ENCODE results near the gene KRTAP29-1. TPM values are rescaled to one million over a fixed set of nuclear protein-coding genes. Genes with fewer than 3 reads are reported as not detected.

The KRTAP29-1 gene
- total RNA-seq, 2 donors from 2014 or later = not detected

DNA sequence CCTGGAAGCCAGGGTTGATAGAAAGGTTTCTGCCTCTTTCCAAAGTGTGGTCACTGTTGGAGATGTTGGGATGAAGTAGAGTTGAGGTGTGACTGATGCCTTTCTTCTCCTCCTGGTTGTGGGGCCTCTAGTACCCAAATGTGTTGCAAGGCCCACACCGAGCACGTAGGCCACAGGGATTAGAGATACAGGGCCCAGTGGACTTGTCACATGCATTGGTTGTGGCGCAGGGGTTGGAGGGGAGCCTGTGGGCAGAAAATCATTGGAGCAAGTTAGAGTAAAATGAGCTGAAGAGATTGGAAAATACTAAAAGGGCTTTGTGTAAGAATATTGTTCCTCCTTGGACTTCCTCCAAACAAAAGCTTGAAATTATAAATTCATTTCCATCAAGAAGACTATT, 43.3 kb upstream of the KRTAP29-1 start:
- no peaks in the 10 kb centered on the region for H3K27me3 ChIP-seq
- TF ChIP-seq, protein P1, sequence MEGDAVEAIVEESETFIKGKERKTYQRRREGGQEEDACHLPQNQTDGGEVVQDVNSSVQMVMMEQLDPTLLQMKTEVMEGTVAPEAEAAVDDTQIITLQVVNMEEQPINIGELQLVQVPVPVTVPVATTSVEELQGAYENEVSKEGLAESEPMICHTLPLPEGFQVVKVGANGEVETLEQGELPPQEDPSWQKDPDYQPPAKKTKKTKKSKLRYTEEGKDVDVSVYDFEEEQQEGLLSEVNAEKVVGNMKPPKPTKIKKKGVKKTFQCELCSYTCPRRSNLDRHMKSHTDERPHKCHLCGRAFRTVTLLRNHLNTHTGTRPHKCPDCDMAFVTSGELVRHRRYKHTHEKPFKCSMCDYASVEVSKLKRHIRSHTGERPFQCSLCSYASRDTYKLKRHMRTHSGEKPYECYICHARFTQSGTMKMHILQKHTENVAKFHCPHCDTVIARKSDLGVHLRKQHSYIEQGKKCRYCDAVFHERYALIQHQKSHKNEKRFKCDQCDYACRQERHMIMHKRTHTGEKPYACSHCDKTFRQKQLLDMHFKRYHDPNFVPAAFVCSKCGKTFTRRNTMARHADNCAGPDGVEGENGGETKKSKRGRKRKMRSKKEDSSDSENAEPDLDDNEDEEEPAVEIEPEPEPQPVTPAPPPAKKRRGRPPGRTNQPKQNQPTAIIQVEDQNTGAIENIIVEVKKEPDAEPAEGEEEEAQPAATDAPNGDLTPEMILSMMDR (IDR thresholded peaks at IDR 0.05) = no peak
- DNase-seq = no peak
- H3K4me1 ChIP-seq = no peaks in the 10 kb centered on the region
- H3K27ac ChIP-seq = no peak overlapping the region
- no peaks in the 10 kb centered on the region for H3K9me3 ChIP-seq
- H3K9ac ChIP-seq (ENCODE audit: low read depth in 2 of 2, low read length in 2 of 2) = no peak overlapping the region
- intact Hi-C loops (cut with DNase I) = no loop called here
- no peak overlapping the region for H3K4me3 ChIP-seq
- H3K36me3 ChIP-seq = no peaks in the 10 kb centered on the region

DNA sequence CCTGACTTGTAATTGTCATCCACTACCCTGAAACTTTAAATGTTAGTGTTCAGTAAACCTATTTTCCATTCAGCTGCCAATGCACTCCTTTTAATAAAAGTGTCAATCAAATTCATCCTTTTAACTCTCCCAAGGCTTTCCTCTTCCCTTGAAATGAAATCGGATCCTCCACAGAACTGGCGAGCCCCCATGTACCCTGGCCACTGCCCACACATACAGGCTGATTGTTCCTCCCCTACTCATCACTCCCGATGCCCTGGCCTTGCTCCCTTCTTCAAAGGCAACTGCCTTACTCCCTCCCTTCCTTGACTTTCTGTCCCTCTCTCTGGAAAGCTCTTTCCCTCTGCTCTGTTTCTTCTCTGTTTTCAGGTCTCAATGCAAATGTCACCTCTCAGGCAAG, 40.4 kb upstream of the KRTAP29-1 start:
- Histone ChIP-seq H3K9ac (ENCODE audit: low read depth in 2 of 2, low read length in 2 of 2) (no peak overlapping the region), H3K4me3 (no peak overlapping the region), H3K9me3 (no peaks in the 10 kb centered on the region), H3K4me1 (no peaks in the 10 kb centered on the region), H3K36me3 (no peaks in the 10 kb centered on the region), H3K27ac (no peak overlapping the region), H3K27me3 (no peaks in the 10 kb centered on the region)
- intact Hi-C loops (cut with DNase I) = no loop called here
- TF ChIP-seq, protein P1 (IDR thresholded peaks at IDR 0.05) = no peak
- DNase-seq = no peak

DNA sequence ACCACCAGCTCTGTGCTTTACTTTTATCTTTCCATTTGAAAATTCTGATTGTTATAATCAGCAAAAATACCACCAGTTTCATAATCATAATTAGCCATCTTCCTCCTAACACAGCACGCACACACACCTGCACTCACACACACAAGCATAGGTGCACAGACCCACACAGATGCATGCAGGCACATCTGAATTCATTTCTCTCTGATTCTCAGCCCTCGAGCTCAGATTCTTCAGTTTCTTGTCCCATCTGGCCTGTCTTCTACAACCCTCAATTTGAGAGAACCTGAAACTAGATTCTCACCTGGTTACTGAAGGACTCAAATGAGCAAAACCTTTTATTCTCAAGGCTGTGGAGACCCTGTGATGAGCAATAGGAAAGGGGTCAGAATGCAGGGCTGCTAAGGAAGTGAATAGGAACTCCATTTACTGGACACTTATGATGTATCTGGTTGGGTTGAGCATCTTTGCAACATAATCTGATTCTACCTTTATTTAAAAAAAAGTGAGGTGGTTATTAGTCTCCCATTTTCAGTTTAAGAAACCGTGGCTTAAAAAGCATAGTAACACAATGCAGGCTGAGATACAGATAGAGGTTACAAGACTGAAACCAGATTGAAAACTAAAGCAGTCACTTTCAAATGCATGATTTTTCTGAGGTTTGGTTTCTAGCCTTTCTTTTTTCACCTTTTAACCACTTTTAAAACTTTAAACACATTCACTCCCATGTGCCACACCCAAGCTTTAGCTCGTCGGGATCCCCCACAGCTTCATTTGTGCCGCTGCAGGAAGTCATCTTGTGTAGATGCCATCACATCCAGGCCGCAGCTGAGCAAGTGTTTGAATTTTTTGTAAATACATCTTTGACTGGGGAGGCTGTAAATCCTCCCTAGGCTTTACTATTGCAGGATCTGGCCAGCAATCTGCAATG, 38.5 kb upstream of the KRTAP29-1 start:
- TF ChIP-seq, protein P1 (IDR thresholded peaks at IDR 0.05) = no peak
- Histone ChIP-seq H3K9me3 (no peaks in the 10 kb centered on the region), H3K36me3 (no peaks in the 10 kb centered on the region), H3K27me3 (no peaks in the 10 kb centered on the region), H3K9ac (ENCODE audit: low read depth in 2 of 2, low read length in 2 of 2) (no peak overlapping the region), H3K4me3 (no peak overlapping the region), H3K27ac (no peak overlapping the region), H3K4me1 (no peaks in the 10 kb centered on the region)
- intact Hi-C loops (cut with DNase I) = no loop called here
- DNase-seq = no peak

DNA sequence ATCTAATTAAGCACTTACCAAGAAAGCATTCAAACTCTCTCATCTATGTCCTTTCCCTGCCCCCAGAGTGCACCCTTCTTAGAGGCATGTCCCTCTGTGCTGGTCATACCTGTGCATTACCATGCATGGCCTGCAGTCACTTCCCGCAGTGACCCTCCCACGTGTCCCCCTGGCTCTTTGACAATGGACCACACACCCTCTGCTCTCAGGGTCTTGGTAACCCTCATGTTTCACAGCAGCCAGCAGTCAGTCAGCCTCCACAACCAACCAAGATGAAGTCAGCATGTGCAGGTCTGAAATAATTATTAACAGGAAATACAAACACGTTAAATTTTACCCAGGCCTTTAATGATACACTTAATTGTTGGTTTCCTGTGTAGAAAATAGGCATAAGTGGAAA, 37.8 kb upstream of the KRTAP29-1 start:
- TF ChIP-seq, protein P1 (IDR thresholded peaks at IDR 0.05) = no peak
- H3K4me3 ChIP-seq = no peak overlapping the region
- DNase-seq = no peak
- no peaks in the 10 kb centered on the region for H3K27me3 ChIP-seq
- intact Hi-C loops (cut with DNase I) = no loop called here
- H3K9me3 ChIP-seq = no peaks in the 10 kb centered on the region
- no peaks in the 10 kb centered on the region for H3K4me1 ChIP-seq
- H3K27ac ChIP-seq = no peak overlapping the region
- no peak overlapping the region for H3K9ac ChIP-seq (ENCODE audit: low read depth in 2 of 2, low read length in 2 of 2)
- no peaks in the 10 kb centered on the region for H3K36me3 ChIP-seq

DNA sequence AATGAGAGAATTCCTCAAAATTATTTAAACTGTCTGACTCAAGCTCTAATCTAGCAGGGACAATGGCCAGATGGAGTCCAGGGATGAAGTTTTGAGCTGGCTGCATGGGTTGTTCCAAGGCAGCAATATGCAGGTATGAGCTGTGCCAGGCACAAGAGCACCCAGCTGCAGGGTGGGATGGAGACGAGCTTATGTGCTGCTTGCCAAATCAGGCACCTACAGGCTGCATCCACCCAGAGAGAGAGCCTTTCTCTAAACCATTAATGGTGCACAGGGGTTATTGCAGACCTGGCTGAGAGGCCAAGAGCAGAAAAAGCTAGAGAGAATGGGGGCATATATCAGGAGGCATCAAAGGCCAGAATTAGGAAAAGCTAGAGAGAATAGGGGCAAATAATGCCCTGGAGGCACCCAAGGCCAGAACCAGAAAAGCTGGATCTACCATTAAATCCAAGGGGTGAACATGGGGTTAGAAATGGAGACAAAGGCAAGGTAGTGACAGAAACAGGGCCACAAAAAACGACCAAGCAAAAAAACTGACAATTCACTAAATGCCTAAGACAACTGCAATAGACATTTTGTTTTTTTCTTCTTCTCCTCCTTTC, 37.0 kb upstream of the KRTAP29-1 start:
- H3K27me3 ChIP-seq = no peaks in the 10 kb centered on the region
- intact Hi-C loops (cut with DNase I) = no loop called here
- DNase-seq = no peak
- no peak overlapping the region for H3K9ac ChIP-seq (ENCODE audit: low read depth in 2 of 2, low read length in 2 of 2)
- no peaks in the 10 kb centered on the region for H3K9me3 ChIP-seq
- H3K27ac ChIP-seq = no peak overlapping the region
- no peaks in the 10 kb centered on the region for H3K4me1 ChIP-seq
- no peaks in the 10 kb centered on the region for H3K36me3 ChIP-seq
- TF ChIP-seq, protein P1 (IDR thresholded peaks at IDR 0.05) = no peak
- H3K4me3 ChIP-seq = no peak overlapping the region

All from colonic mucosa (tissue), 4 donors.